HepG2 (cell line): ENCODE results near the gene SERTAD2. TPM values are rescaled to one million over a fixed set of nuclear protein-coding genes. Genes with fewer than 3 reads are reported as not detected.

Experiments
- BRD4 ChIP-seq: sonication (generic); formaldehyde crosslinking; IDR thresholded peaks from 2 replicates; pipeline ENCODE4 v1.4.0; 2020; ENCODE audit warnings: missing genetic modification reagents
- EED ChIP-seq: sonication (generic); formaldehyde crosslinking; IDR thresholded peaks from 2 replicates; pipeline ENCODE4 v1.5.0; 2020; ENCODE audit warnings: mild to moderate bottlenecking, missing genetic modification reagents
- GATAD1 ChIP-seq: IDR thresholded peaks from 2 replicates; pipeline ENCODE4 v1.6.1; 2016; ENCODE audit warnings: missing genetic modification reagents, missing compliant biosample characterization
- JDP2 ChIP-seq: sonication (generic); formaldehyde crosslinking; IDR thresholded peaks from 2 replicates; pipeline ENCODE4 v1.8.1; 2022; ENCODE audit warnings: missing genetic modification reagents, borderline replicate concordance
- MED8 ChIP-seq: sonication (generic); formaldehyde crosslinking; IDR thresholded peaks from 2 replicates; pipeline ENCODE4 v1.8.1; 2023; ENCODE audit warnings: mild to moderate bottlenecking, missing genetic modification reagents; ENCODE audit not compliant: insufficient replicate concordance
- NCOA1 ChIP-seq: sonication (generic); formaldehyde crosslinking; IDR thresholded peaks from 2 replicates; pipeline ENCODE4 v1.9.0; 2021; ENCODE audit warnings: missing genetic modification reagents
- PPARG ChIP-seq: conservative IDR thresholded peaks from 2 replicates; pipeline ENCODE4 v1.6.1; 2016; ENCODE audit warnings: missing biosample characterization, missing genetic modification reagents
- SMARCC2 ChIP-seq: fragments of 450-650 bp; IDR thresholded peaks from 2 replicates; pipeline ENCODE4 v1.6.1; 2017; ENCODE audit warnings: antibody characterized with exemption, mild to moderate bottlenecking
- SP1 ChIP-seq, 2 experiments: fragments of 450-650 bp in 1 of 2; sonication (generic) in 1 of 2; formaldehyde crosslinking in 1 of 2; IDR thresholded peaks; 2 replicates each; pipeline versions ENCODE4 v1.4.0 to v1.6.1; 2016 to 2020; ENCODE audit warnings: missing genetic modification reagents in 1 of 2
- SP140L ChIP-seq: sonication (generic); formaldehyde crosslinking; IDR thresholded peaks from 2 replicates; pipeline ENCODE4 v1.4.0; 2020; ENCODE audit warnings: missing genetic modification reagents, borderline replicate concordance
- SRSF4 ChIP-seq: fragments of 200-400 bp; formaldehyde crosslinking; IDR thresholded peaks from one replicate; pipeline ENCODE4 v1.6.1; 2018; ENCODE audit warnings: mild to moderate bottlenecking, low read depth, low read length, moderate library complexity; ENCODE audit not compliant: poor library complexity, severe bottlenecking
- TMF1 ChIP-seq: sonication (generic); formaldehyde crosslinking; IDR thresholded peaks from 2 replicates; pipeline ENCODE4 v1.8.1; 2022; ENCODE audit warnings: low read depth, missing genetic modification reagents
- ZFP1 ChIP-seq: IDR thresholded peaks from 2 replicates; pipeline ENCODE4 v1.6.1; 2016
- ZGPAT ChIP-seq: IDR thresholded peaks from 2 replicates; pipeline ENCODE4 v1.6.1; 2016; ENCODE audit warnings: mild to moderate bottlenecking
- ZKSCAN8 ChIP-seq: IDR thresholded peaks from 2 replicates; pipeline ENCODE4 v1.6.1; 2016; ENCODE audit warnings: borderline replicate concordance, missing genetic modification reagents, missing compliant biosample characterization
- ZNF333 ChIP-seq: sonication (generic); formaldehyde crosslinking; IDR thresholded peaks from 2 replicates; pipeline ENCODE4 v1.4.0; 2020; ENCODE audit warnings: mild to moderate bottlenecking, missing genetic modification reagents, borderline replicate concordance
- ZNF354B ChIP-seq: sonication (generic); formaldehyde crosslinking; IDR thresholded peaks from 2 replicates; pipeline ENCODE4 v1.8.0; 2022; ENCODE audit warnings: mild to moderate bottlenecking, missing genetic modification reagents
- ZNF407 ChIP-seq: sonication (generic); formaldehyde crosslinking; IDR thresholded peaks from one replicate; pipeline ENCODE4 v1.5.1; 2020; ENCODE audit warnings: mild to moderate bottlenecking, missing genetic modification reagents; ENCODE audit errors: not compliant biosample characterization
- ZNF530 ChIP-seq: sonication (generic); formaldehyde crosslinking; IDR thresholded peaks from 2 replicates; pipeline ENCODE4 v1.5.0; 2020; ENCODE audit warnings: low read depth, mild to moderate bottlenecking, missing genetic modification reagents
- ZNF572 ChIP-seq: sonication (generic); formaldehyde crosslinking; IDR thresholded peaks from 2 replicates; pipeline ENCODE4 v1.5.1; 2020; ENCODE audit warnings: mild to moderate bottlenecking, missing genetic modification reagents
- ZNF766 ChIP-seq: sonication (generic); formaldehyde crosslinking; IDR thresholded peaks from 2 replicates; pipeline ENCODE4 v1.5.0; 2020; ENCODE audit warnings: missing genetic modification reagents, borderline replicate concordance
- polyA plus RNA-seq, 8 experiments: library from polyadenylated mRNA; depleted of rRNA in 3 of 8; stranded (reverse) in 7 of 8; unstranded in 1 of 8; fragments of >200 nt; fragmentation: Illumina TruSeq in 4 of 8; extraction: Trizol in 4 of 8; gene quantifications; 2 replicates each; pipeline versions ENCODE4 v1.2.1 to v1.2.3, GENCODE V29; 2011 to 2016; ENCODE audit warnings: low read depth in 4 of 8, missing spikeins in 1 of 8, mixed read lengths in 1 of 8; ENCODE audit not compliant: insufficient read depth in 1 of 8
- total RNA-seq, 5 experiments: library from RNA; depleted of rRNA; stranded (reverse); fragments of >200 nt; fragmentation: Illumina TruSeq; extraction: Trizol; gene quantifications; 2 replicates each; pipeline ENCODE4 v1.2.3, GENCODE V29; 2016; ENCODE audit warnings: low read depth in 1 of 5

Gene SERTAD2
- total and polyA plus RNA-seq, 2 of the 13 experiments (the other 11 are each of a cell fraction or from before 2014, with no cell fraction given) = 6.7 to 22.6 TPM

- TF ChIP-seq SP140L (CRISPR knock-in tag) (no peak), PPARG (CRISPR knock-in tag) (no peak), NCOA1 (CRISPR knock-in tag) (no peak), EED (no peak), ZNF407 (CRISPR knock-in tag) (no peak), GATAD1 (no peak), MED8 (CRISPR knock-in tag) (no peak), SRSF4 (no peak), SP1 (IDR thresholded peaks at IDR 0.05) (no peak), SP1 (CRISPR knock-in tag; IDR thresholded peaks at IDR 0.05) (no peak), ZGPAT (CRISPR knock-in tag) (peak; percentile 56; the same call in 1 of the 2 replicates), ZNF572 (CRISPR knock-in tag) (no peak), ZNF354B (CRISPR knock-in tag) (no peak), TMF1 (CRISPR knock-in tag) (no peak), ZNF766 (peak; percentile 72; the same call in 1 of the 2 replicates), ZFP1 (CRISPR knock-in tag) (no peak), ZNF333 (CRISPR knock-in tag) (no peak), ZKSCAN8 (no peak), SMARCC2 (no peak), ZNF530 (CRISPR knock-in tag) (no peak), JDP2 (CRISPR knock-in tag) (no peak), BRD4 (no peak)
Measured at GRCh38 chr2:64606479-64607363, 47.0 kb downstream of the SERTAD2 start (continued).
